Stimulated activated CD8-positive, alpha-beta memory T cell treated with anti-CD3 and anti-CD28 coated beads, Interleukin-7, amount 100 ng/mL, for 4 hours (primary cell): ENCODE results near the gene PTGES.

Experiments used
- DNase-seq, 2 donors: peaks; one replicate each; pipeline ENCODE4 v3.0.0-alpha.2; 2020; ENCODE audit warnings: low read depth in 2 of 2

The PTGES gene

DNA sequence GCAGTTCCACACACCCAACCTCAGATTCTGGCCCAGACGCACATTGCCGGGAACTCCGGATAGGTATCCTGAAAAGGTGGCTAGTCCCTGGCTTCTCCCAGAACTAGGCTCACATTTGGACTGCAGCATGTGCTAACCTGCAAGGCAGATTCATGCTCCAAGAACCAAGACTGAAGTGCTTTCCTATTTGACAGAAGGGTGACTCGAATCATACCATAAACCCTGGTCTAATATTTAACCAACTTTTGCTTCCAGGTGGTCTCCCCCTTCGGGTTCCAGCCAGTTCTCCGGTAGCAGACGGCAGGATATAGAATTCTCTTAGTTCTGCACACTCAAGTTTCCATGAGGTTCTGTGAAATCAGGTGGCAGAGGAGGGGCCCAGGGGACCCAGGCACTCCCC, 7.6 kb downstream of the PTGES start:
- DNase-seq = no peak

DNA sequence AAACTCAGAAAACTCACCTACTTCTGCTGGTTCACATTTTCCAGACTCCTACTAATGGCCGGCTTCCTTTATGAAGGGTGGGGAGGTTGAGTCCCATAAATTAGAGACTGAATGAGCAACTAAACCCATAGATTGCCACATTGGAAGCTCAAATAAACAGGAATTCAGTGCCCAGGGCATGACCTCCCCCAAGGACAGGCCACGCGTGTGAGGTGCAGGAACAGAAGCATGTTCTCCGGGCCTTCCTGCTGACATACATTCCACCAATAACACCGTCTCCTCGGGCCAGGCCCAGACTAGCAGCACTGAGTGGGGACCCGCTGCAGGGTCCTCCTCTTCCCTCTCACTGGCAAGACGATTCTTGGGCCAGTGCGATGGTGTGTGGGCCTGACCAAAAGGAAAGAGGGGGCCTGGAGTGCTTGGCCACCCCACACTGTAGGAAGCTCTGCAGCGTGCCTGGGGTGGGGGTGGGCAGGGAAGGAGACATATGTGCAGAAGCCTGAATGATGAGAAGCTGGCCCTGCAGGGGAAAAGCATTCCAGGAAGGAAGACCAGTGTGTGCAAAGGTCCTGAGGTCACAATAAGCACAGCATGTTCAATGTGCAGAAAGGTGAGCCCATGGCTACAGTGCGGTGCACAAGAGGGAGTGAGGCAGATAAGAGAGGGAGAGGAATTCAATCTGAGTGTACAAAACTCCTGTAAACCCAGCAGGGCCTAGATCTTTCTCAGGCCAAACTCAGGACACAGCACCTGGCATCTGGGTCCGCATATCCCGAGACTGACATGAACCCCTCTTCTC, 12.0 kb downstream of the PTGES start:
- no peak for DNase-seq

DNA sequence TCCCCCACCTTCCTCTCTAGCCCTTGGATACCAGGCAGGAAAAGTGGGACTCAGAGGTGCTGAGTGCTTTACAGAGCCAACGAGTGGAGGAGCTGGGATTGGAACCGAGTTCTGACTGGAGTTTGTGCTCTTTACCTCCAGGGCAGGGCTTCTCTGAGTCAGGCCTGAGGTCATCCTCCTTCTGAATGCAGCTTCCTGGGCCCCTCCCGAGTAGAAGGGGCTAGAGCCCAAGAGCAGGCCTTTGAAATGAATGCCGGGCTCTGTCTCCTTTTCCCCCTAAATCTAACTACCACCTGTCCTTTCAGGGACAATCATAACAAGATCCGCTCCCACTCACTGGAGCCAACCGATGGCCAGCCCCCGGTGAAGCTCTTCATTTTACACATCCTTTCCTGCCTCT, 12.7 kb downstream of the PTGES start:
- no peak for DNase-seq

DNA sequence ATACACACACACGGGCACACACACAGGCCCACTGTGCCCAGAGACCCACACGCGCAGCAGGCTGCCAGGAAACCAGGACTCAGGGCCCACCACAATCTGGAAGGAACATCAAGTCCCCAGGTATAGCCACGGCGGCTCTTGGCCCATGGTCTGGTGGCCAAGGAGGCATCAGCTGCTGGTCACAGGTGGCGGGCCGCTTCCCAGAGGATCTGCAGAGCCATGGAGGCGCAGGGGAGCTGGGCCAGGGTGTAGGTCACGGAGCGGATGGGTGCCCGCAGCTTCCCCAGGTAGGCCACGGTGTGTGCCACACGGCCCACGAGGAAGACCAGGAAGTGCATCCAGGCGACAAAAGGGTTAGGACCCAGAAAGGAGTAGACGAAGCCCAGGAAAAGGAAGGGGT, 13.4 kb downstream of the PTGES start:
- no peak for DNase-seq

DNA sequence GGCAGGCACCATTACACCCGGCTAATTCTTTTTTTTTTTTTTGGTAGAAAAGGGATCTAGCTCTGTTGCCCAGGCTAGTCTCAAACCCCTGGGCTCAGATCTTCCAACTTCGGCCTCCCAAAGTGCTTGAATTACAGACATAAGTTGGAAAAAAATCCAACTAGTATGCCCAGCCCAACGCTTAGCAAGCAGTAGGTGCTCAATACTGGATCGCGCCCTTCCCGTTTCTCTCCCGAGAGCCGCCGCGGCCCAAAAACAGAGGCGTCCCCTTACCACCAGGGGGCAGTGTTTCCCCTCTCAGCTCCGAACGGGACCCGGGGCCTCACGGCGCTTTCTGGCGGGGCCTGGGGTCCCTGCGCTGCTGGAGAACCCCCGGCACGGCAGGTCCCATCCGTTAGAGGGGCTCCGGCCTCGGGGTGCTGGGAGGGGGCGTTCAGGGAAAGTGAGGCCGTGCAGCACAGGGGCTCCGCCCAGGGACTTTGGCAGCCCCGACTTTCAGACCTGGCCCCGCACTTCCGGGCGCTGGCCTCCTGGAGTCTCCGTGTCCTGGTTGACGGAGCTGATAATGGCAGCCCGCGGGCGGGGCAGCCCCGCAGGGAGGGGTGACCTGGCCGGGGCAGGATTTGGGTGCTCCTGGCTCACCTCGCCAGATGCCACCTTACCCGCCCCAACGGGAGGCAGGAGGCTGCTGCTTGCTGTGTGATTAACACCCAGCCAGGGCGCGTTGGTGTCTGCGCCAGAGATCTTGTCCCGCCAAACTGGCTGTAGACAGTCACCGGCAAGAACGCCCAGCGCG, 15.2 kb downstream of the PTGES start:
- DNase-seq = peak; percentile 69 to 70

DNA sequence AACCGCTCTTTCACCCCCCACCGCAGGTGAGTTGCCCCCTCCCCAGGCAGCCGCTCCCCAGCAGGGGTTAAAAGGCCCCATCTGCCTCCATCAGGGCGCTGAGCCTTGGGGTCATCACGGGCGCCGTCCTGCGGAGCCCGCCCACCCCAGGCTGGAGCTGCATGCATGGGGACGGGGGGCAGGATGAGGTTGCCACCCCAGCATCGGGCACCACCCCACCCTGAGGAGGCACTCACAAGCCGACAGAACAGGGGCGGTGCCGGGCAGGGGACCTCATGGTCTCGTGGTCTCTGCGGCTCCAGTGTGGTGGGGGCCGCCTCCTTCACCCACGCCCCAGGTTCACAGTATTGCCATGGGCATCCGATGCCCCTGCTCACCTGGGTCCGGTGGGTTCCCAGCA, 16.5 kb downstream of the PTGES start:
- DNase-seq = no peak

DNA sequence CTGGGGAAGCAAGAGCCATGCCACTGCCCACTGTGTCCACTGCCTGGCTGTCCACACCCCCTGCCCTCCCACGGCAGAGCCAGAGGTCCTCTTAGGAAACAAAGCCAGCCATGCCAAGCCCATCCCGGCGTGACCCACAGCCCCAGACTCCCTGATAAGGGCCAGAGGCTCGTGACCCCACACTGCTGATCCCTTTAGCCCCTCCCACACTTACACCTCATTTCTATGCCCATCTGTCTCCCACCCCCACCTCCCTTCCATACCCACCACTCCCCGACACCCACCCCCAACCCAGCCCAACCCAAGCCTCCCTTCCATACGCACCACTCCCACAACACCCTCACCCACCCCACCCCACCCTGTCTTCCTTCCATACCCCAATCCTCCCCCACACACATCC, 17.3 kb downstream of the PTGES start:
- DNase-seq = no peak

DNA sequence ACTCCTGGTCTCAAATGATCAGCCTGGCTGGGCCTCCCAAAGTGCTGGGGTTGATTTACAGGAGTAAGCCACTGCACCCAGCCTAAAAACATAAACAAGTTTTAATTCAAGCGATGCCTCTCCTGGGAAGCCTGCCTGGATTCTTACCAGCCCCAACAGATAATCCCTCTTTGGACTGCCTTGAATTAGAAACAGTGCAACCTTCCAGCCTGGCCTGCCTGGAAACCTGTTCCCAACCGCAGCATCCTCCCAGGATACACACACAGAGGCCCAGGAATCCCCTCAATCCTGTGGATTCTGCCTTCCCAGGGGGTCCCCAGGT, 19.2 kb downstream of the PTGES start:
- no peak for DNase-seq

DNA sequence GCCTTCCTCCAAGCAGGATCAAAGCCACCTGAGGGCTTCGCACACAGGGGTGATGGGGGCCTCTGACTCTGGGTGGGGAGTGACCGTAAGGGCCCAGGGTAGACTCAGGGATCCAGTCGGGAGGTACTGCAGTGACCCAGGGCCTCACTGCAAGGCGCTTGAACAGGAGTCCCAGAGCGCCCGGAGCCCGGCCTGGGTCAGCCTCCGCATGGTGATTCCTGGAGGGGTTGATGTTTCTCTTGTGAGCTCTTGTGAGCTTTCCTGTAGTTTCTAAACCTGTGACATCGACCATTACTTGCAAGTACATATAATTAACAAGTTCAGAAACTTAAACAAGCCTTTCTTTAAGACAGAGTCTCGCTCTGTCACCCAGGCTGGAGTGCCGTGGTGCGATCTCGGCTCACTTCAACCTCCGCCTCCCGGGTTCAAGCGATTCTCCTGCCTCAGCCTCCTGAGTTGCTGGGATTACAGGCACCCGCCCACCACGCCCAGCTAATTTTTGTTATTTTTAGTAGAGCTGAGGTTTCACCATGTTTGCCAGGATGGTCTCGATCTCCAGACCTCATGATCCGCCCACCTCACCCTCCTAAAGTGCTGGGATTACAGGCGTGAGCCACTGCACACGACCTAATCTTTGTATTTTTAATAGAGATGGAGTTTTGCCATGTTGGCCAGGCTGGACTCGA, 19.8 kb downstream of the PTGES start:
- DNase-seq = no peak

DNA sequence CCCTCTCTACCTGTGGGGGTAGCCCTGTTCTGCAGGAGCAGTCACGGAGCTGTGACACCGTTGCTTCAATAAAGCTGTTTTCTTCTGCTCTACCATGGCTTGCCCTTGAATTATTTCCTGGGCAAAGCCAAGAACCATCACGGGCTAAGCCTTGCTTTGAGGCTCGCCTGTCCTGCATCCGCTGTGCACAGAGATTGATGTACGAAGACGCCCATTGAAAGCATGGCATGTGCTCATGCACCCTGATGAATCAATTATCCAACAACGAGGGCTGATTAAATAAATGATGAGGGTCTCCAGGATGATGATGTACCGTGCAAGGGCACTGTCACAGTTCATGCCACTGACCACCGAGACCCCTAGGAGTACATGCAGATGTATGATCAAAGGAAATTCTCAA, 20.7 kb downstream of the PTGES start:
- no peak for DNase-seq

DNA sequence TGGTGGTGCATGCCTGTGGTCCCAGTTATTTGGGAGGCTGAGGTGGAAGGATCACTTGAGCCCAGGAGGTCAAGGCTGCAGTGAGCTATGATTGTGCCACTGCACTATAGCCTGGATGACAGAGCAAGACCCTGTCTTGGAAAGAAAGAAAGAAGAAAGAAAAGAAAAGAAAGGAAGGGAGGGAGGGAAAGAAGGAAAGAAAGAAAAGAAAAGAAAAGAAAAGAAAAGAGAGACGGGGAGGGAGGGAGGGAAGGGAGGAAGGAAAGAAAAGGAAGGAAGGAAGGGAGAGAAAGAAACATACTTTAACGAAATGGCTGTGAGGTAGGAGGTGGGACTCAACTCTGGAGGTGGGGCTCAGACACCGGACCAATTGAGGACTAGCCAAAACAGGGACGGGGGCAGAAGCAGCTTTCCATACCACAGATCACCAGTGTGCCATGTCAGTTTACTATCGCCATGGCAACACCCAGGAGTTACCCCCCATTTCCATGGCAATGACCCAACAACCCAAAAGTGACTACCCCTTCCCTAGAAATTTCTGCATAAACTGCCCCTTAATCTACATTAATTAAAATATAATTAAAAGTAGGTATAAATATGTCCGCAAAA, 21.3 kb downstream of the PTGES start:
- no peak for DNase-seq

DNA sequence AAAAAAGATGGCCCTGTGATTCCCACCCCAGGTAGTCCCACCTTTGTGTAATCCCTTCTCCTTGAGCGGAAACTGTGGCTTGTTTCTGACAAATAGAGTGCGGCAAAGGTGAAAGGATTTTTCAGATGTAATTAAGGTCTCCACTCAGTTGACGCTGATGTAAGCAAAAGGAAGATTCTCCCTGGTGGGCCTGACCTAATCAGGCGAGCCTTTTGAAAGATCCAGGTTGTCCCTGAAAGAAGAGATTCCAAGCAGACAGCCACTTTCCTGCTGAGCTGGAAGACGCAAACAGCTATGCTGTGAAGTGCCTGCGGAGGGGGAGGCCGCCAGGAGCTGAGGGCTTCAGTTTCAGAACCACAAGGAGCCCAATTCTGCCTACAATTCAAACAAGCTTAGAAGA, 24.1 kb downstream of the PTGES start:
- DNase-seq = no peak

DNA sequence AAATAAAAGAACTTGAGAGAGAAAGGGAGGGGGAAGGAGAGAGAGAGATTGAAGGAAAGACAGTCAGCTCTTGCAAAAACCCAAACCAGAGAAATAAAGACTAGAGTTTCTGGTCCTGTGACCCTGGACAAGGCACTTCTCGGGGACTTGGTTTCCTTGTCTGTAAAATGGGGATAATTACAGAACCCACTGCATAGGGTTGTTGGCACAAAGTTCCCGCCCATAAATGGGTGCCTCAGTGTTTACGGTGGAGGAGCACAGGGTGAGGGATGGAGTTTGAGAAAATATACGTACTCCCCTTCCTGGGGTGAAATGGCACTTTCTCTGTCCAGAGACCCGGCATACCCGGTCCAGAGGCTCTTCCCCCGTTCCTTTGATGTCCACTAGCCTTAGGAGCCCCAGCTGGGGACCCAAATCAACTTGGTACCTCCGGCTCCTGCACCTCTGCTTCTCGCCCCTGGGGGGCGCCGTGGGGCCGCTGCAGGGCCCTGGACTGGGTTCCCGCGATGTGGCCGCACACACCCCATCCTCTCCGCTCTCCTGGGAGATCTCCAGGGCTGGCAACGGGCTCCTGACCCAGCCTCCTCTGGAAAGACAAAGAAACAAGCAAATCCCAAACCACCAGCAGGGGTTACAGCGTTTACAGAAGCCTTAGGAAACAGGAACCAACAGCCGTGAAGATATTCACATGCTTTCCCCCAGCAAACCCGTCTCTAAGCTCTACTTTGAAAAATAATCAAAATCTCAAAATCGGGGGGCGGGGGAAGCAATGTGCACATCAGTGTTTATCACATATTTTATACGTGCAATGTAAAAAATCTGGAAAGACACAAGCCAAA, 26.3 kb downstream of the PTGES start:
- peak in 1 of 2 donors; percentile 22 for DNase-seq

DNA sequence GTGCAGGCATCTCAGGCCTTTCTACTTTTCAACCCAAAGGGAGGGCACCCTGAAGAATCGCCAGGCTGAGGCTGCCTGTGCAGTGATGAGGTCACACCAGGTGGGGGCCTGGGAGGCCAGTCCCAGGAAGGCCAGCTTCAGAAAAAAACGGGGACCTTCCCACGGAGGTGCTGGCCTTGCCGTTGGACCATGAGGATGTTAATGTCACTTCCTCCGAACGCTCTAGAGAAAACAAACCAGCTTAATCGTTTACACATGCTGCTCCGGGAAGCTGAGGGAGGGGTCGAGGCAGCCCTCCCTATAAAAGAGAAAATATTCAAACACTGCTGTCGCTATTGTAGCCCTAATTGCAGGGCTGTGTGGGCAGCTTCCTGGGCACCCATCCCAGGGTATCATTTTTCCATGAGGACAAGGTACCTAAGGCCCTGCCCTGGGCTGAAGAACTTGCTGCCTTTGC, 27.0 kb downstream of the PTGES start:
- DNase-seq = no peak

DNA sequence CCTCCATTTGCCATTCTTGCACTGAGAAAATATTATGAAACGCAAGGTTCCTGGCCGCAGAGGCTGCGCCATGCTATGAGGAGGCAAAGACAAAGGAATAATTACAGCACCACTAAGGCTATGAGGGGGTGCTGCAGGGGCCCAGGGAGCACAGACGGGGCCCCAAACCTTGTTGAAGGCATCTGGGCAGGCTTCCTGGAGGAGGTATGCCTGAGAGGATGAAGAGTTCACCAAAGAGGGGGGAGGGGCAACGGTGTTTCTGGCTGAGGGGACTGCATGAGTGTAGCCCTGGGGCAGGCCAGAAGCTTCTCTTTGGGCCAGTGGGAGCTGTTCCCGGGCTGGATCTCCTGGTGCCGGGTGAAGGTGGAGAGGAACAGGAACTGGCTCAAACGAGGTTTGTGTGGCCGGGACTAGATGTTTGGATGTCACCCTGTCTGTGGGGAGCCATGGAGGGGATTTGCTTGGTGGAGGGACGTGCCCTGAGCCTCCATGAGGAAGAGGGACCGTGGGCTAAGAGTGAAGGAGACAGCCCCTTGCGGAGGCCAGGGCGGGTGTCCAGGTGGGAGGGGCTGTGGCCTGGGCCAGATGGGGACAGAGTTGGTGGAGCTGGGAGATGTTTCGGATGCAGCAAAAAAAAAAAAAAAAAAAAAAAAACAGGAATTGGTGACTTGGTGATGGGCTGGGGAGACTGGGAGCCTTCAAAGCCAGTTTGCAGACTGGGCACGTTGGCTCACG, 28.2 kb downstream of the PTGES start:
- DNase-seq = no peak

DNA sequence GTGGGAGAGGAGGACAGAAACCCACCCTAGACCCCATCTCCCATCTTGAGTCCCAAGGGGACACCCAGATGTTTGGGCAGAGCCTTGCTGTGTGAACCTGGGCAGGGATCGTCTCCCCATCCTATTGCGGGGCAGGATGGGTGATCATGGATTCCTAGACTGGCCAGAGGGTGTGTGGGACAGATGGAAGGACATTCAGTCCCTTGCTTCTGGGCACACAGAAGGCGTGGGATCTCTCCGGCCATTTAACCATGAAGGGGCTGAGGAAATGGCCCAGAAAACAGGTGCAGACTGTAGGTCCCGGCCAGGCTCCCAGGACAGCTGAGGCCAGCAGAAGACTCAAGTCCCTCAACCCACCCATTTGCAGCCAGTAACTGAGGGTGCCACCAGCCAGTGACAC, 29.9 kb downstream of the PTGES start:
- DNase-seq = no peak

DNA sequence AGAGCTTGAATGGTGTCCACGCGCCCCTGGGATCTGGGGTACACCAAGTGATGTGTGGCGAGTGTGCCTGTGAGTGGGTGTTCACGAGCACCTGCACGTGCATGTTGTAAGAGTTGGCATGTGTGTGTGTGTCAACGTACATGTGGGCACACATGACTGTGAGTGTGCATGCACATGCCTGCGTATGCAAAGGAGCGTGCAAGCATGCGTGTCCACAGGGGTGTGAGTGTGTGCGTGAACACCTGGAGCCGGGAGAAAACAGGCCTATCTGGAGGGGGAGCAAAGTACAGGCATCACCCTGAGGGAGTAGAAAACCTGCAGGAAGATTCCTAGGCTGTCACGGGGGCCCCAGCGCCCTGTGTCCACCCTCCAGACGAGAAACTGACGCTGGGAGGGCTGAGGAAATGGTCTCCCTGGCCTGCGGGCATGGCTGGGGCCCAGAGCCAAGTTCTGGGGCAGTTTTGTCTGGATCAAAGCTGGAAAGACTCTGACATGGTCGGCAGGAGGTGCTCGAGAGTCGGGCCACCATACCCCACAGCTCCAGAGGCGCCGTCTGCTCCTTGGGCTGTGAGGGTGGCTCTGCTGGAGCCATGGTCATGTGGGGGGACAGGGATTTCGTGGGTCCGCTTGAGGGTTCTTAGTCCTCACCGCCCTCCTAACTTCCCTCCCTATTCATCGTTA, 31.8 kb downstream of the PTGES start:
- DNase-seq = no peak

DNA sequence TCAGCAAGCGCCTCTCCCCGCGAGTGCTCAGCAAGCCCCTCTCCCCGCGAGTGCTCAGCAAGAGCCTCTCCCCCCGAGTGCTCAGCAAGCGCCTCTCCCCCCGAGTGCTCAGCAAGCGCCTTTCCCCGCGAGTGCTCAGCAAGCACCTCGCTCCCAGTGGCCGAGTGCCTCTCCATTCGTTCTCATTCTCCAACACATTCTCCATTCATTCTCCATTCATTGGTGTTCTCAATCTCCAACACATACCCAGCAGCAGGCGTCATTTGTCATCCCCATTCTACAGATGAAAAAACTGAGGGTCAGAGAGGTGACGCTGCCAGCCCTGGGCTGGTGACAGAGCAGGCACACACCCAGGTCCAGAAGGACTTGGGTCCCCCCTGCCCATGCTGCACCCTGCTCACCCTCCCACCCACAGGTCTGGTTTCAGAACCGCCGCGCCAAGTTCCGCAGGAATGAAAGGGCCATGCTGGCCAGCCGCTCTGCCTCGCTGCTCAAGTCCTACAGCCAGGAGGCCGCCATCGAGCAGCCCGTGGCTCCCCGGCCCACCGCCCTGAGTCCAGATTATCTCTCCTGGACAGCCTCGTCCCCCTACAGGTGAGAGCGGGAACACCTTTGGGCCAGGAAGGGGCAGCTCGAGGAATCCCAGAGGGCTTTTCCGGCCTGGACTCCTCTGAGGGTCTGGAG, 32.5 kb downstream of the PTGES start:
- no peak for DNase-seq

DNA sequence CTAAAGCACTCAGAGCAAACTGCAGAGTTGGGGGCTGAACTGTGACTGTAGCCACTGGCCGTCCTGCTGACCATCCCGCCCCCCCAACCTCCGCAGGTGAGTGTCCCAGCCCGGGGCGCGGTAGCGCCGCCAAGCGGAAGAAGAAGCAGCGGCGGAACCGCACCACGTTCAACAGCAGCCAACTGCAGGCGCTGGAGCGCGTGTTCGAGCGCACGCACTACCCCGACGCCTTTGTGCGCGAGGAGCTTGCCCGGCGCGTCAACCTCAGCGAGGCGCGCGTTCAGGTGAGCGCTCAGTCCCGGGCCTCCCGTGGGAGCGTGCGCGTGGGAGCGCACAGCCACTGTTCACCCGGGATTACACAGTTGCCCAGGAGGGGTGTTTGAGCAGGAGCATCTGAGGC, 33.7 kb downstream of the PTGES start:
- no peak for DNase-seq

DNA sequence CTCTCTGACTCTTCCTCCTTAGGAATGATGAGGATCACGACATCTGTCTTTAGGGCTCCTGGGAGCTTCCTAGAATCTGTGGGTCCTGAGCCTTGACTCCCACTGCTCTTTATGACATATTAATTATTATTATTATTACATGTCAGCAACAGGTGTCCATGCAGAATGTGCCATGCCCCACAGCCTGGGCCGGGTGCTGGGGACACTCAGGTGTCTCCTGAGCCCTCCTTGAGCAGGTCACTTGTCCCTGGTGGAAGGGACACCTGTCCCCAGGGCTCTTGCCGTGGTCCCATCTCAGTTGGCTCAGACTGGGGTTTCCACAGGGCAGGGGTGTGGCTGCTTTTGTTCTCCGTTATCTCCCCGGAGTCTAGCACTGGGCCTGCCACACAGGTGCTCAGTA, 34.2 kb downstream of the PTGES start:
- DNase-seq = no peak
